Astrocyte of the spinal cord (primary cell): ENCODE data around the gene BMAL1.

ENCODE experiments used
- DNase-seq: peaks from one replicate; pipeline ENCODE4 v3.0.0; 2011; ENCODE audit warnings: low read depth, low spot score
- H3K4me3 ChIP-seq: 2 replicates; pipeline ENCODE4 v1.5.1; 2011; ENCODE audit warnings: low read depth, mild to moderate bottlenecking, low read length, moderate library complexity
- CTCF ChIP-seq: IDR thresholded peaks from 2 replicates; pipeline ENCODE4 v1.5.1; 2012; ENCODE audit warnings: low read depth, mild to moderate bottlenecking, low read length, inconsistent platforms
- in situ Hi-C: cut with HindIII; loops from 2 replicates; pipeline ENCODE4 v1.10.0; 2017; ENCODE audit warnings: low sequenced_read_pairs

BMAL1 gene

GRCh38 chr11:13335319-13335718 is 57.7 kb downstream of the BMAL1 start:
- no peak overlapping the region for H3K4me3 ChIP-seq
- DNase-seq, result peak; percentile 62
- in situ Hi-C loops, result no loop called here
- TF ChIP-seq CTCF, result peak; percentile 82

DNA sequence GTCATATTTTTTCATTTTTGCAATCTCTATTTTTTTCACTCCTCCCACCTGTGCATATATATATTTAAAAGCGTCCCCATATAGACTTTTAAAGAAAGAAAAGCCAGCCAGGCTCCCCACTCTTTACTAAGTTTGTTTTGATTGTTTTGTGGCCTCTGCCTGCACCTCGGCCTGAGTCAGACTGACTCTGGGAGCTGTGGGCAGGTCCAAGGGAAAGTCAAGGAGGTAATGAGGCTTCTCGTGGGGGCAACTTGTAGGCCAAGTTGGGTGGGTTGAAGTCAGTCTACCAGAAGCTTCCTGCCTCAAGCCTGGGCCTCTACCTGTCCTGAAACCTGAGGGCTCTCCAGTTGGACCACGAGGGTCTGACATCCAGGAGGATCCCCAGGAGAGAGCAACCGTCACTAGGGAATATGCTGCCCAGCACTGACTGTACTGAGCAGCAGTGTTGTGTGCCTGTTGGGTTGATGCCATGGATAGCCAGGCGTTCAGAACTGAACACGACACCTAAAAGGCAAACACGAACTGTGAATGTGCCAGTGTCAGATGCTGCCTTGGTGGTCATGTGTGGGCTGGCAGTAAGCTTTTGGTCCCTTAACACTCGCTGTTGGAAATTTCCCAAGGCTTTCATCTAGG is 58.8 kb downstream of the BMAL1 start:
- TF ChIP-seq CTCF, result no peak
- in situ Hi-C loops, result no loop called here
- DNase-seq, result peak; percentile 39
- H3K4me3 ChIP-seq, result no peak overlapping the region

DNA sequence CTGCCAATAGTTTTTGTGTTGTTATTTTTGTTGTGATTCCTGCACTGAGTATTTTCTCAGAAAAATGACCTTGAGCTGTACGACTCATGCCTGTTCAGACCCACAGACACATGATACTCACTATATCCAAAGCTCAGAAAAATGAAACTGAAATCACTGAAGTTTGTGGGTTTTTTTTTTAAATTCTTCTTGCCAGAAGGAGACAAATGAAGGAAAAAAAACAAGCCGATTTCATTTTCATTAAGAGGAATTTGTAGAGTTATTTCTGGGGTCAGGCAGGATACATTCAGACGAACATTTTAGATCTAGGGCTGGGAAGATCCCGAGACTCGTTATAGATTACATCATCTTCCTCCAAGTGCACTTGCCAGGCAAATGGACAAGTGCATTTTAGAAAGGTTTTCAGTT is 60.4 kb downstream of the BMAL1 start:
- in situ Hi-C loops, result no loop called here
- TF ChIP-seq CTCF, result no peak
- H3K4me3 ChIP-seq, result peak overlapping the region; percentile 24
- DNase-seq, result peak; percentile 79

- DNase-seq, result no peak
- in situ Hi-C loops, result no loop called here
- peak overlapping the region; percentile 24 for H3K4me3 ChIP-seq
- TF ChIP-seq CTCF, result no peak
Observed at GRCh38 chr11:13338427-13339069, 61.0 kb downstream of the BMAL1 start.

GRCh38 chr11:13339195-13340153 is 61.9 kb downstream of the BMAL1 start:
- no peak for TF ChIP-seq CTCF
- H3K4me3 ChIP-seq, result no peak overlapping the region
- DNase-seq, result peak; percentile 88
- in situ Hi-C loops, result no loop called here

DNA sequence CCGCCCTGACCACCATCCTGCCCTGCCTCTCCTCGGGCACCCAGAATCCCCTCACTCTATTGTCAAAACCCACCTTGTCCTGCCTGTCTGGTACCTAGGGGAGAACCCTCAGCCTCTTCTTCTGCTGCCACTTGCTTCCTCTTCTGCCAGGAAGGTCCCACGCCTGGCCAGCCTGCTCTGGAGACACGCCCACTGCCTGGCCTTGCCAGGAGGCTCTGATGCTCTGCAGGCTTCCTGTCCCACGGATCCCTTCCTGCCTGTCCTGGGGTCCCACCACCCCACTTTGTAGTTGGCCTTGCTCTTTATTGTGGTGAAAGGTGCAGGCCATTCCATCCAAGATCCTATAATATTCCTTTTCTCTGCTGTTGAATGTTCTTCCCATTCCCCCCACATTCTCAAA is 63.4 kb downstream of the BMAL1 start:
- in situ Hi-C loops, result no loop called here

More for the DNA sequence above, 63.4 kb downstream of the BMAL1 start:
- TF ChIP-seq CTCF, result no peak
- no peak for DNase-seq
- no peak overlapping the region for H3K4me3 ChIP-seq
